GM23338 (cell line): ENCODE data around the gene LRMDA. TPM values are rescaled to one million over a fixed set of nuclear protein-coding genes. Genes with fewer than 3 reads are reported as not detected.
A peak's percentile ranks its signal among the peaks of the same experiment; 100 is the strongest.

ENCODE experiments used
- ATAC-seq: fragments of 200-7000 bp; cut with Tn5 transposase; 3 replicates; pipeline ENCODE4 v1.9.1; 2020
- DNase-seq: peaks from one replicate; pipeline ENCODE4 v3.0.0-alpha.2; 2015; ENCODE audit warnings: low spot score
- H2AFZ ChIP-seq: fragments of 200-600 bp; sonication (generic); 2 replicates; pipeline ENCODE4 v1.8.0; 2016; ENCODE audit warnings: antibody characterized with exemption, mild to moderate bottlenecking, moderate library complexity
- H3F3A ChIP-seq: fragments of 200-600 bp; sonication (generic); replicated peaks from 2 replicates; pipeline ENCODE4 v1.8.0; 2017; ENCODE audit warnings: antibody characterized with exemption, mixed run types, low read depth
- H3K27ac ChIP-seq: fragments of 200-600 bp; sonication (generic); 2 replicates; pipeline ENCODE4 v1.6.1; 2016; ENCODE audit warnings: low read depth
- H3K27me3 ChIP-seq: fragments of 200-600 bp; sonication (generic); 2 replicates; pipeline ENCODE4 v1.8.0; 2016; ENCODE audit warnings: mild to moderate bottlenecking, mixed run types, moderate library complexity; ENCODE audit not compliant: insufficient read depth
- H3K36me3 ChIP-seq: fragments of 200-600 bp; sonication (generic); 2 replicates; pipeline ENCODE4 v1.8.0; 2016; ENCODE audit warnings: mild to moderate bottlenecking; ENCODE audit not compliant: insufficient read depth
- H3K4me1 ChIP-seq: fragments of 200-600 bp; sonication (generic); 2 replicates; pipeline ENCODE4 v1.8.0; 2016; ENCODE audit warnings: mild to moderate bottlenecking, moderate library complexity; ENCODE audit not compliant: insufficient read depth
- H3K4me2 ChIP-seq: fragments of 200-600 bp; sonication (generic); 2 replicates; pipeline ENCODE4 v1.7.1; 2017; ENCODE audit warnings: mixed run types
- H3K4me3 ChIP-seq: fragments of 200-600 bp; sonication (generic); 2 replicates; pipeline ENCODE4 v1.6.1; 2016; ENCODE audit warnings: mixed run types
- H3K79me2 ChIP-seq: fragments of 200-600 bp; sonication (generic); replicated peaks from 2 replicates; pipeline ENCODE4 v1.8.0; 2017; ENCODE audit warnings: mild to moderate bottlenecking; ENCODE audit not compliant: insufficient read depth
- H3K9me2 ChIP-seq: fragments of 200-600 bp; sonication (generic); 2 replicates; pipeline ENCODE4 v1.8.0; 2017; ENCODE audit not compliant: insufficient read depth
- H4K20me1 ChIP-seq: fragments of 200-600 bp; sonication (generic); replicated peaks from 2 replicates; pipeline ENCODE4 v1.8.0; 2017; ENCODE audit warnings: mild to moderate bottlenecking; ENCODE audit not compliant: insufficient read depth
- H3K27ac Mint-ChIP-seq: 2 replicates; pipeline ENCODE4 v1.8.0; 2020; ENCODE audit warnings: inconsistent platforms, mild to moderate bottlenecking, moderate library complexity, mixed read lengths
- H3K27me3 Mint-ChIP-seq: 3 replicates; pipeline ENCODE4 v1.8.0; 2022; ENCODE audit warnings: low read depth, mild to moderate bottlenecking, moderate library complexity, mixed read lengths, inconsistent platforms; ENCODE audit not compliant: insufficient read depth, poor library complexity
- H3K36me3 Mint-ChIP-seq: 3 replicates; pipeline ENCODE4 v1.8.0; 2021; ENCODE audit warnings: low read depth, mild to moderate bottlenecking, inconsistent platforms, moderate library complexity, mixed read lengths
- H3K4me1 Mint-ChIP-seq: 3 replicates; pipeline ENCODE4 v1.8.0; 2020; ENCODE audit warnings: mild to moderate bottlenecking, inconsistent platforms, mixed read lengths
- H3K4me3 Mint-ChIP-seq: 3 replicates; pipeline ENCODE4 v1.8.0; 2021; ENCODE audit warnings: moderate library complexity, mild to moderate bottlenecking, inconsistent platforms, mixed read lengths
- H3K9me3 Mint-ChIP-seq: 3 replicates; pipeline ENCODE4 v1.8.0; 2020; ENCODE audit warnings: moderate library complexity, mild to moderate bottlenecking, inconsistent platforms, mixed read lengths
- CTCF ChIP-seq, 2 experiments: fragments of 200-600 bp in 1 of 2; sonication (generic) in 1 of 2; conservative IDR thresholded peaks; 2 replicates each; pipeline versions ENCODE4 v1.5.1 to v1.6.1; 2016 to 2017; ENCODE audit warnings: antibody characterized with exemption in 2 of 2, low read depth in 2 of 2, mild to moderate bottlenecking in 2 of 2, moderate library complexity in 1 of 2
- EZH2 ChIP-seq: fragments of 200-600 bp; sonication (generic); IDR thresholded peaks from one replicate; pipeline ENCODE4 v1.8.0; 2017; ENCODE audit warnings: antibody characterized with exemption, mild to moderate bottlenecking, low read depth; ENCODE audit not compliant: unreplicated experiment
- NANOG ChIP-seq: IDR thresholded peaks from 2 replicates; pipeline ENCODE4 v1.6.1; 2016; ENCODE audit warnings: antibody characterized with exemption, borderline replicate concordance
- POLR2AphosphoS5 ChIP-seq: IDR thresholded peaks from 2 replicates; pipeline ENCODE4 v1.6.1; 2016; ENCODE audit warnings: antibody characterized with exemption, low read depth
- STAT1 ChIP-seq: IDR thresholded peaks from one replicate; pipeline ENCODE4 v1.6.1; 2016; ENCODE audit warnings: antibody characterized with exemption; ENCODE audit not compliant: unreplicated experiment
- ZNF331 ChIP-seq: fragments of 250-450 bp; sonication (Bioruptor Pico); IDR thresholded peaks from 2 replicates; pipeline ENCODE4 v1.5.0; 2020; ENCODE audit warnings: low read depth, mild to moderate bottlenecking, moderate library complexity
- polyA plus RNA-seq: library from polyadenylated mRNA; unstranded; fragments of >200 nt; fragmentation: Nextera tagmentation; extraction: Ambion mirVana; gene quantifications from 2 replicates; pipeline ENCODE4 v1.2.1, GENCODE V29; 2016
- total RNA-seq: library from RNA; depleted of rRNA; stranded (reverse); fragments of >200 nt; shearing (Covaris generic); gene quantifications from 2 replicates; pipeline ENCODE4 v1.2.3, GENCODE V29; 2014
- TF ChIP-seq, protein P1 (sequence below): IDR thresholded peaks from one replicate; pipeline ENCODE4 v1.6.1; 2018; ENCODE audit warnings: antibody characterized with exemption; ENCODE audit not compliant: unreplicated experiment
- TF ChIP-seq, protein P2 (sequence below): IDR thresholded peaks from 2 replicates; pipeline ENCODE4 v1.6.1; 2016; ENCODE audit warnings: antibody characterized with exemption

The LRMDA gene
- total and polyA plus RNA-seq, 2 experiments from 2014 or later, result 0.90 to 1.8 TPM

DNA sequence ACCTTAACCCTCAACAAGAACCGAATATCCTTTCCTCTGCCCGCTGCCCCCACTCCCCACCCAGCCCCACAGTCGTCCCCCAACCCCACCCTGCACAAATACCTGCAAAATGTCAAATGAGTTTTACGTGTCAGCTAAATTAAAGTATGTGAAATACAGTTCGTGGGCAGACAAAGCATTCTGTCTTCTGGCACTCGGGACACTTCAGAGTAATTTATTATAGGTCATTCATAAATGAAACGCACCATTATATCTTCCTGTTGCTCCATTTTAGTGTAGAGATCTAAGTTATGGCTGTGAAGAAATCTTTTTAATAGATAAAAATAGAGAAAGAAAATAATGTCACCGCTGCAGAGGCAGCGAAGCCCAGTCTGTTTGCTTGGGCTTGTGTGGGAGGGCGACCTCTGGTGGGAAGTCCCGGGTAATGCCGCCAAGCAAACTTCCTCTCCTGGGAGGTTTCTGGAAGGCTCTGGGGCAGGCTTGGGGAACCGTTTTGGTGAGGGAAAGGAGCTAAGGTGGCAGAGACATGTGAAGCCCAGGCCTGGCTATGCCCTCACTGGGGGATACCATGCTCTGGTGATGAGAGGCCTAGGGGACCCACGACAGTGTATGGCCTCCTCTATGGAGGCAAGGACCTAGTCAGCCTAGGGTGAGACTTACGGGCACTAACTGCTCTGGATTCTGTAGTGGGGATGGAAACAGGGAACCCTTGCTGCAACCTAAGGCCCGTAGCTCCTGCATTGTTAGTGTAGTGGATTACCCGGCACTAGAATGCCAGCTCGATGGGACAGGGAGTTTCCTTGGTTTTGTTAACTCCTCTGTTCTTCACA is 604.9 kb downstream of the LRMDA start:
- Mint-ChIP-seq H3K36me3 (peaks cover 19% of the 10 kb centered on the region), H3K4me3 (no peak overlapping the region), H3K9me3 (peaks cover 24% of the 10 kb centered on the region), H3K27me3 (peaks cover 1% of the 10 kb centered on the region), H3K4me1 (peaks cover 28% of the 10 kb centered on the region), H3K27ac (no peak overlapping the region)
- Histone ChIP-seq H3F3A (no peaks in the 10 kb centered on the region), H3K27me3 (no peaks in the 10 kb centered on the region), H4K20me1 (no peaks in the 10 kb centered on the region), H2AFZ (no peak overlapping the region; the same call in 1 of the 2 replicates), H3K27ac (no peak overlapping the region), H3K9me2 (no peaks in the 10 kb centered on the region), H3K4me1 (peaks cover 4% of the 10 kb centered on the region), H3K4me2 (no peak overlapping the region), H3K4me3 (no peak overlapping the region), H3K79me2 (no peaks in the 10 kb centered on the region), H3K36me3 (no peaks in the 10 kb centered on the region)
- TF ChIP-seq CTCF (conservative IDR thresholded peaks at IDR 0.05; ENCODE audit: low read depth in 2 of 2), result peak; percentile 88 to 92
- TF ChIP-seq EZH2, result no peak
- TF ChIP-seq, protein P1, sequence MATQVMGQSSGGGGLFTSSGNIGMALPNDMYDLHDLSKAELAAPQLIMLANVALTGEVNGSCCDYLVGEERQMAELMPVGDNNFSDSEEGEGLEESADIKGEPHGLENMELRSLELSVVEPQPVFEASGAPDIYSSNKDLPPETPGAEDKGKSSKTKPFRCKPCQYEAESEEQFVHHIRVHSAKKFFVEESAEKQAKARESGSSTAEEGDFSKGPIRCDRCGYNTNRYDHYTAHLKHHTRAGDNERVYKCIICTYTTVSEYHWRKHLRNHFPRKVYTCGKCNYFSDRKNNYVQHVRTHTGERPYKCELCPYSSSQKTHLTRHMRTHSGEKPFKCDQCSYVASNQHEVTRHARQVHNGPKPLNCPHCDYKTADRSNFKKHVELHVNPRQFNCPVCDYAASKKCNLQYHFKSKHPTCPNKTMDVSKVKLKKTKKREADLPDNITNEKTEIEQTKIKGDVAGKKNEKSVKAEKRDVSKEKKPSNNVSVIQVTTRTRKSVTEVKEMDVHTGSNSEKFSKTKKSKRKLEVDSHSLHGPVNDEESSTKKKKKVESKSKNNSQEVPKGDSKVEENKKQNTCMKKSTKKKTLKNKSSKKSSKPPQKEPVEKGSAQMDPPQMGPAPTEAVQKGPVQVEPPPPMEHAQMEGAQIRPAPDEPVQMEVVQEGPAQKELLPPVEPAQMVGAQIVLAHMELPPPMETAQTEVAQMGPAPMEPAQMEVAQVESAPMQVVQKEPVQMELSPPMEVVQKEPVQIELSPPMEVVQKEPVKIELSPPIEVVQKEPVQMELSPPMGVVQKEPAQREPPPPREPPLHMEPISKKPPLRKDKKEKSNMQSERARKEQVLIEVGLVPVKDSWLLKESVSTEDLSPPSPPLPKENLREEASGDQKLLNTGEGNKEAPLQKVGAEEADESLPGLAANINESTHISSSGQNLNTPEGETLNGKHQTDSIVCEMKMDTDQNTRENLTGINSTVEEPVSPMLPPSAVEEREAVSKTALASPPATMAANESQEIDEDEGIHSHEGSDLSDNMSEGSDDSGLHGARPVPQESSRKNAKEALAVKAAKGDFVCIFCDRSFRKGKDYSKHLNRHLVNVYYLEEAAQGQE, result no peak
- peak; percentile 78 for DNase-seq
- peak; percentile 85 for ATAC-seq

DNA sequence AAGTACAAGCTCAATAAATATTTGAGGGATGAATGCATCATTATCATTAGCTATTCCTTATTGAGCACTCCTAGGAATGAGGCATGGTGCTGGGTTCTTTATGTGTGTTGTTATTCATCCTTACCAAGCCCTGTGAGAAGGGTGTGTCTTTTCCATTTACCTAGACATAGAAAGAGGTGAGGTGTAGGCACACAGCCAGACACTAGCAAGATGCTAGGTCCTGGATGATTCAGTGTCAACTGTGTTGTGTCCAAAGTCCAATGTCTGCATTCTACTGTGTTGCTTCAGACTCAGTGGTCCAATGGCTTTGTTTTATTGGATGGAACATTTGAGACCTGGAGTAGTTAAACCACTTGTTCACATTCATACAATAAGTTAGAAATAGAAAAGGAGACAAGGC is 605.5 kb downstream of the LRMDA start:
- Mint-ChIP-seq H3K27ac (no peak overlapping the region), H3K4me1 (peaks cover 28% of the 10 kb centered on the region)

More for the DNA sequence above, 605.5 kb downstream of the LRMDA start:
- no peak overlapping the region for H3K4me3 ChIP-seq
- H3K27ac ChIP-seq, result no peak overlapping the region
- peaks cover 1% of the 10 kb centered on the region for H3K27me3 Mint-ChIP-seq
- no peak for DNase-seq
- no peak overlapping the region for H3K4me3 Mint-ChIP-seq
- no peaks in the 10 kb centered on the region for H3K36me3 ChIP-seq
- H2AFZ ChIP-seq, result no peak overlapping the region; the same call in 1 of the 2 replicates
- H4K20me1 ChIP-seq, result no peaks in the 10 kb centered on the region
- peaks cover 4% of the 10 kb centered on the region for H3K4me1 ChIP-seq
- H3K36me3 Mint-ChIP-seq, result peaks cover 19% of the 10 kb centered on the region
- no peaks in the 10 kb centered on the region for H3K9me2 ChIP-seq
- H3K27me3 ChIP-seq, result no peaks in the 10 kb centered on the region
- no peak overlapping the region for H3K4me2 ChIP-seq
- ATAC-seq, result no peak
- TF ChIP-seq, protein P1, result no peak
- TF ChIP-seq, protein P2, sequence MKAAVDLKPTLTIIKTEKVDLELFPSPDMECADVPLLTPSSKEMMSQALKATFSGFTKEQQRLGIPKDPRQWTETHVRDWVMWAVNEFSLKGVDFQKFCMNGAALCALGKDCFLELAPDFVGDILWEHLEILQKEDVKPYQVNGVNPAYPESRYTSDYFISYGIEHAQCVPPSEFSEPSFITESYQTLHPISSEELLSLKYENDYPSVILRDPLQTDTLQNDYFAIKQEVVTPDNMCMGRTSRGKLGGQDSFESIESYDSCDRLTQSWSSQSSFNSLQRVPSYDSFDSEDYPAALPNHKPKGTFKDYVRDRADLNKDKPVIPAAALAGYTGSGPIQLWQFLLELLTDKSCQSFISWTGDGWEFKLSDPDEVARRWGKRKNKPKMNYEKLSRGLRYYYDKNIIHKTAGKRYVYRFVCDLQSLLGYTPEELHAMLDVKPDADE, result no peak
- no peak for TF ChIP-seq POLR2AphosphoS5
- no peak for TF ChIP-seq NANOG
- TF ChIP-seq STAT1, result no peak
- TF ChIP-seq EZH2, result no peak
- TF ChIP-seq ZNF331 (CRISPR knock-in tag), result no peak
- H3F3A ChIP-seq, result no peaks in the 10 kb centered on the region
- H3K79me2 ChIP-seq, result no peaks in the 10 kb centered on the region
- peaks cover 24% of the 10 kb centered on the region for H3K9me3 Mint-ChIP-seq
